AG09319 (cell line): ENCODE measurements around the gene NGRN.
"Not testable (repeated sequence)": the region's sequence is repeated elsewhere in the genome, so short reads cannot be mapped to it uniquely, and the experiment has no call there.

Experiments used
- DNase-seq: peaks from one replicate; pipeline ENCODE4 v3.0.0-alpha.2; 2010; ENCODE audit warnings: low read depth; ENCODE audit errors: extremely low read depth
- CTCF ChIP-seq: IDR thresholded peaks from 2 replicates; pipeline ENCODE4 v1.5.1; 2011; ENCODE audit warnings: low read depth, mild to moderate bottlenecking, inconsistent platforms, low read length, moderate library complexity

NGRN gene

GRCh38 chr15:90300541-90300940 lies 35.1 kb downstream of the NGRN start:
- DNase-seq, result no peak
- no peak for TF ChIP-seq CTCF

- peak; percentile 79 for TF ChIP-seq CTCF
- DNase-seq, result no peak
Observed at GRCh38 chr15:90300988-90301706, 35.7 kb downstream of the NGRN start.

GRCh38 chr15:90301707-90302300 lies 36.3 kb downstream of the NGRN start:
- no peak for TF ChIP-seq CTCF
- DNase-seq, result no peak

- DNase-seq, result not testable (repeated sequence)
Observed at GRCh38 chr15:90305355-90305754, 39.9 kb downstream of the NGRN start.

GRCh38 chr15:90305932-90306331 lies 40.5 kb downstream of the NGRN start:
- no peak for DNase-seq
- TF ChIP-seq CTCF, result no peak

- DNase-seq, result no peak
- no peak for TF ChIP-seq CTCF
Observed at GRCh38 chr15:90306560-90306959, 41.1 kb downstream of the NGRN start.

- TF ChIP-seq CTCF, result no peak
- DNase-seq, result no peak
Observed at GRCh38 chr15:90307661-90308060, 42.2 kb downstream of the NGRN start.

GRCh38 chr15:90309020-90309419 lies 43.5 kb downstream of the NGRN start:
- TF ChIP-seq CTCF, result no peak
- DNase-seq, result no peak
